HEK293 (cell line): ENCODE results near the gene OR2M4.

Experiments used
- CTCF ChIA-PET: fragments of 350-600 bp; formaldehyde crosslinking; extraction: SDS; loops from one replicate; lab custom pipeline; 2021; ENCODE audit warnings: antibody characterized with exemption; lab: Yijun Ruan, JAX
- POLR2A ChIA-PET: fragments of 300-600 bp; formaldehyde crosslinking; extraction: SDS; loops from one replicate; lab custom pipeline; 2020; ENCODE audit warnings: antibody characterized with exemption, inconsistent platforms; lab: Yijun Ruan, JAX
- H3K27ac ChIP-seq: fragments of 200-500 bp; sonication (Bioruptor generic); 2 replicates; pipeline ENCODE4 v1.5.1; 2014; ENCODE audit warnings: low read depth, low read length, control low read depth, inconsistent platforms; ENCODE audit errors: extremely low read depth
- H3K36me3 ChIP-seq, 2 experiments: fragments of 200-500 bp in 1 of 2; sonication (Bioruptor generic) in 1 of 2; 1 replicate in 1 of 2; 2 replicates in 1 of 2; pipeline ENCODE4 v1.5.1; 2014 to 2017; ENCODE audit warnings: inconsistent platforms in 2 of 2, low read length in 2 of 2; ENCODE audit not compliant: control insufficient read depth in 2 of 2, insufficient read depth in 1 of 2
- H3K4me1 ChIP-seq: fragments of 200-500 bp; sonication (Bioruptor generic); 2 replicates; pipeline ENCODE4 v1.5.1; 2014; ENCODE audit warnings: mild to moderate bottlenecking, low read length, inconsistent platforms; ENCODE audit not compliant: control insufficient read depth, insufficient read depth
- H3K4me3 ChIP-seq: 2 replicates; pipeline ENCODE4 v1.5.1; 2011; ENCODE audit warnings: low read depth, mild to moderate bottlenecking, control low read depth, low read length, moderate library complexity
- H3K9me3 ChIP-seq: fragments of 200-500 bp; sonication (Bioruptor generic); 2 replicates; pipeline ENCODE4 v1.5.1; 2014; ENCODE audit warnings: low read depth, low read length, inconsistent platforms; ENCODE audit not compliant: control insufficient read depth, insufficient read depth
- HOXA7 ChIP-seq: sonication (generic); formaldehyde crosslinking; IDR thresholded peaks from 2 replicates; pipeline ENCODE4 v1.8.1; 2022; ENCODE audit warnings: missing genetic modification reagents, borderline replicate concordance
- KLF17 ChIP-seq: fragments of 450-650 bp; formaldehyde crosslinking; IDR thresholded peaks from 2 replicates; pipeline ENCODE4 v1.5.1; 2016; ENCODE audit warnings: missing biosample characterization, missing genetic modification characterization
- ZBTB17 ChIP-seq: fragments of 450-650 bp; formaldehyde crosslinking; IDR thresholded peaks from 2 replicates; pipeline ENCODE4 v1.5.1; 2016; ENCODE audit warnings: missing biosample characterization, missing genetic modification characterization
- ZNF184 ChIP-seq: fragments of 450-650 bp; IDR thresholded peaks from 2 replicates; pipeline ENCODE4 v1.5.1; 2018; ENCODE audit warnings: missing biosample characterization, mild to moderate bottlenecking, missing genetic modification characterization
- ZNF266 ChIP-seq: fragments of 450-650 bp; formaldehyde crosslinking; IDR thresholded peaks from 2 replicates; pipeline ENCODE4 v1.5.1; 2016; ENCODE audit warnings: missing biosample characterization, missing genetic modification characterization, low read depth
- ZNF585B ChIP-seq: fragments of 450-650 bp; formaldehyde crosslinking; IDR thresholded peaks from 2 replicates; pipeline ENCODE4 v1.5.1; 2016; ENCODE audit warnings: missing biosample characterization, missing genetic modification characterization
- ZNF768 ChIP-seq: fragments of 450-650 bp; formaldehyde crosslinking; IDR thresholded peaks from 2 replicates; pipeline ENCODE4 v1.5.1; 2018; ENCODE audit warnings: missing biosample characterization, mild to moderate bottlenecking, missing genetic modification characterization
- ZNF837 ChIP-seq: fragments of 450-650 bp; formaldehyde crosslinking; IDR thresholded peaks from 2 replicates; pipeline ENCODE4 v1.5.1; 2016; ENCODE audit warnings: missing biosample characterization, missing genetic modification characterization

Gene OR2M4

GRCh38 chr1:248288391-248288790 is 57.2 kb downstream of the OR2M4 start:
- H3K4me3 ChIP-seq, result no peak overlapping the region
- CTCF ChIA-PET, result no interaction called here
- POLR2A ChIA-PET, result no interaction called here
- no peak for TF ChIP-seq ZBTB17 (tag by site-specific recombination)
- no peak for TF ChIP-seq KLF17 (tag by site-specific recombination)
- no peak for TF ChIP-seq ZNF837 (tag by site-specific recombination)
- TF ChIP-seq ZNF585B, result no peak
- no peak for TF ChIP-seq ZNF266 (tag by site-specific recombination)
- TF ChIP-seq HOXA7 (CRISPR knock-in tag), result no peak
- no peak for TF ChIP-seq ZNF768 (tag by site-specific recombination)
- TF ChIP-seq ZNF184 (tag by site-specific recombination), result no peak
- no peaks in the 10 kb centered on the region for H3K36me3 ChIP-seq
- H3K27ac ChIP-seq, result no peak overlapping the region
- H3K9me3 ChIP-seq, result no peaks in the 10 kb centered on the region
- H3K4me1 ChIP-seq, result no peaks in the 10 kb centered on the region
